Mucosa of descending colon (tissue), 3 donors: ENCODE measurements around the gene GLI1. TPM values are rescaled to one million over a fixed set of nuclear protein-coding genes. Genes with fewer than 3 reads are reported as not detected.

Experiments
- microRNA-seq: library from miRNA; unstranded; fragments of <30 nt; microRNA quantifications from one replicate; pipeline ENCODE4, GENCODE V29; 2019
- total RNA-seq, 3 donors: library from RNA; stranded (reverse); fragmentation: NEBNext Ultra II Directional in 2 of 3; extraction: Animal tissue kit (Norgen Biotek cat#: 25700) in 2 of 3; gene quantifications; one replicate each; pipeline versions ENCODE4 v1.2.1 to v1.2.4, GENCODE V29; 2021 to 2023
- donor health status: DM: no; HTN: no; CAD: no; lungs with moderate emphysema.
- donor health status: DM: no; HTN: no; CAD: no.
- donor health status: DM: no; HTN: yes; CAD: no.

GLI1 gene
- total RNA-seq, 3 donors from 2014 or later = 0.46 to 2.0 (median 1.9) TPM

Small RNA genes within 50 kb of the gene (microRNA-seq; reads per million reads assigned to microRNA genes)
- gene MIR616 (1.6 reads per million), gene MIR6758 (not detected)

Other genes with a start within 250 kb of the GLI1 start
- gene NXPH4, start 243.0 kb upstream of the GLI1 start, total RNA-seq = under 1 TPM in 1 of 3 donors, not detected in 2; 0.25 TPM
- 10 to 100 TPM; 34.7 to 67.4 (median 40.9) TPM for gene SHMT2, start 230.1 kb upstream of the GLI1 start, total RNA-seq
- gene STAC3, start 208.6 kb upstream of the GLI1 start, total RNA-seq = 1 to 10 TPM; 2.4 to 4.3 (median 3.3) TPM
- 10 to 100 TPM; 43.9 to 80.8 (median 80.6) TPM for gene R3HDM2, start 28.7 kb upstream of the GLI1 start, total RNA-seq
- not detected for gene INHBC, start 25.0 kb upstream of the GLI1 start, total RNA-seq
- gene INHBE, start 4.5 kb upstream of the GLI1 start, total RNA-seq = not detected
- gene ARHGAP9, start 20.1 kb downstream of the GLI1 start, total RNA-seq = 10 to 100 TPM in 2 of 3 donors, 1 to 10 TPM in 1; 8.8 to 18.5 (median 15.0) TPM
- 100 to 1,000 TPM in 1 of 3 donors, 10 to 100 TPM in 2; 63.7 to 117 (median 94.7) TPM for gene MARS1, start 28.3 kb downstream of the GLI1 start, total RNA-seq
- 10 to 100 TPM; 14.1 to 36.4 (median 19.1) TPM for gene DDIT3, start 60.7 kb downstream of the GLI1 start, total RNA-seq
- gene MBD6, start 63.0 kb downstream of the GLI1 start, total RNA-seq = 100 to 1,000 TPM; 116 to 137 (median 120) TPM
- gene DCTN2, start 87.4 kb downstream of the GLI1 start, total RNA-seq = 100 to 1,000 TPM; 138 to 140 (median 140) TPM
- 1 to 10 TPM in 2 of 3 donors, under 1 TPM in 1; 0.61 to 9.1 (median 1.2) TPM for gene KIF5A, start 90.3 kb downstream of the GLI1 start, total RNA-seq
- gene PIP4K2C, start 131.4 kb downstream of the GLI1 start, total RNA-seq = 10 to 100 TPM; 39.0 to 55.5 (median 54.2) TPM
- 10 to 100 TPM in 1 of 3 donors, 1 to 10 TPM in 2; 4.3 to 65.5 (median 7.0) TPM for gene DTX3, start 145.0 kb downstream of the GLI1 start, total RNA-seq
- 100 to 1,000 TPM in 1 of 3 donors, 10 to 100 TPM in 1, 1 to 10 TPM in 1; 5.0 to 129 (median 11.0) TPM for gene ARHGEF25, start 151.7 kb downstream of the GLI1 start, total RNA-seq
- gene B4GALNT1, start 173.4 kb downstream of the GLI1 start, total RNA-seq = 1 to 10 TPM in 1 of 3 donors, under 1 TPM in 2; 0.64 to 2.2 (median 0.65) TPM
- 100 to 1,000 TPM; 230 to 282 (median 282) TPM for gene OS9, start 234.3 kb downstream of the GLI1 start, total RNA-seq